Measurements from ENCODE around the gene FADS6. TPM values are rescaled to one million over a fixed set of nuclear protein-coding genes. Genes with fewer than 3 reads are reported as not detected.

Gene FADS6
- total and polyA plus RNA-seq, 2 experiments from 2014 or later: 0.42 to 0.73 TPM

- 0 out of 2 replicates have a peak, but pooled peaks cover 3% of the 10 kb centered on the region for H3K4me1 ChIP-seq (ENCODE audit: insufficient read depth)
- no peaks in the 10 kb centered on the region for H3K79me2 ChIP-seq (replicated peaks; ENCODE audit: insufficient read depth)
- no peak overlapping the region for H3K27ac ChIP-seq (ENCODE audit: low read depth)
- H3K27me3 ChIP-seq (ENCODE audit: insufficient read depth): peaks cover 61% of the 10 kb centered on the region
- peak overlapping the region; percentile 92; the same call in 1 of the 2 replicates for H3K4me2 ChIP-seq
- H3K9me2 ChIP-seq (ENCODE audit: insufficient read depth): no peaks in the 10 kb centered on the region
- Mint-ChIP-seq H3K4me1 (peaks cover 13% of the 10 kb centered on the region; the same call in 2 of the 3 replicates), H3K27ac (no peak overlapping the region), H3K36me3 (ENCODE audit: low read depth) (no peaks in the 10 kb centered on the region), H3K9me3 (no peaks in the 10 kb centered on the region), H3K27me3 (ENCODE audit: insufficient read depth, low read depth, poor library complexity) (peaks cover 50% of the 10 kb centered on the region), H3K4me3 (peak overlapping the region; percentile 65)
- TF ChIP-seq CREB1 (CRISPR knock-in tag; IDR thresholded peaks at IDR 0.05; ENCODE audit: low read depth): no peak
- no peak for TF ChIP-seq EZH2phosphoT487 (IDR thresholded peaks at IDR 0.05; ENCODE audit: unreplicated experiment)
- no peak for TF ChIP-seq EZH2 (IDR thresholded peaks at IDR 0.05; ENCODE audit: low read depth, unreplicated experiment)
- TF ChIP-seq, protein P1, sequence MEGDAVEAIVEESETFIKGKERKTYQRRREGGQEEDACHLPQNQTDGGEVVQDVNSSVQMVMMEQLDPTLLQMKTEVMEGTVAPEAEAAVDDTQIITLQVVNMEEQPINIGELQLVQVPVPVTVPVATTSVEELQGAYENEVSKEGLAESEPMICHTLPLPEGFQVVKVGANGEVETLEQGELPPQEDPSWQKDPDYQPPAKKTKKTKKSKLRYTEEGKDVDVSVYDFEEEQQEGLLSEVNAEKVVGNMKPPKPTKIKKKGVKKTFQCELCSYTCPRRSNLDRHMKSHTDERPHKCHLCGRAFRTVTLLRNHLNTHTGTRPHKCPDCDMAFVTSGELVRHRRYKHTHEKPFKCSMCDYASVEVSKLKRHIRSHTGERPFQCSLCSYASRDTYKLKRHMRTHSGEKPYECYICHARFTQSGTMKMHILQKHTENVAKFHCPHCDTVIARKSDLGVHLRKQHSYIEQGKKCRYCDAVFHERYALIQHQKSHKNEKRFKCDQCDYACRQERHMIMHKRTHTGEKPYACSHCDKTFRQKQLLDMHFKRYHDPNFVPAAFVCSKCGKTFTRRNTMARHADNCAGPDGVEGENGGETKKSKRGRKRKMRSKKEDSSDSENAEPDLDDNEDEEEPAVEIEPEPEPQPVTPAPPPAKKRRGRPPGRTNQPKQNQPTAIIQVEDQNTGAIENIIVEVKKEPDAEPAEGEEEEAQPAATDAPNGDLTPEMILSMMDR (conservative IDR thresholded peaks at IDR 0.05; ENCODE audit: low read depth in 2 of 2): 0 out of 4 replicates have a peak, but pooled peaks have one; percentile 12 to 14
- TF ChIP-seq JUNB (IDR thresholded peaks at IDR 0.05; ENCODE audit: unreplicated experiment): no peak
- DNase-seq (ENCODE audit: low spot score) (no peak), ATAC-seq (no peak; the same call in 2 of the 3 replicates)
- H4K20me1 ChIP-seq (replicated peaks; ENCODE audit: insufficient read depth): no peaks in the 10 kb centered on the region
- H3K36me3 ChIP-seq (ENCODE audit: insufficient read depth): no peaks in the 10 kb centered on the region
- peak overlapping the region; percentile 76; the same call in 1 of the 2 replicates for H3K4me3 ChIP-seq
- H2AFZ ChIP-seq: 0 out of 2 replicates have a peak overlapping the region, but pooled peaks have one; percentile 10
- no peaks in the 10 kb centered on the region for H3F3A ChIP-seq (replicated peaks; ENCODE audit: low read depth)
These were observed 1.2 kb downstream of the FADS6 start for GRCh38 chr17:74892013-74892841.

GRCh38 chr17:74890554-74890953 lies 2.9 kb downstream of the FADS6 start:
- Mint-ChIP-seq H3K27me3 (ENCODE audit: insufficient read depth, low read depth, poor library complexity) (peaks cover 48% of the 10 kb centered on the region), H3K27ac (no peak overlapping the region), H3K9me3 (no peaks in the 10 kb centered on the region), H3K36me3 (ENCODE audit: low read depth) (no peaks in the 10 kb centered on the region), H3K4me3 (no peak overlapping the region), H3K4me1 (peaks cover 13% of the 10 kb centered on the region; the same call in 2 of the 3 replicates)
- no peaks in the 10 kb centered on the region for H3K36me3 ChIP-seq (ENCODE audit: insufficient read depth)
- no peaks in the 10 kb centered on the region for H3F3A ChIP-seq (replicated peaks; ENCODE audit: low read depth)
- H3K9me2 ChIP-seq (ENCODE audit: insufficient read depth): no peaks in the 10 kb centered on the region
- H3K4me3 ChIP-seq: no peak overlapping the region
- no peak overlapping the region for H2AFZ ChIP-seq
- no peaks in the 10 kb centered on the region for H4K20me1 ChIP-seq (replicated peaks; ENCODE audit: insufficient read depth)
- DNase-seq (ENCODE audit: low spot score) (no peak), ATAC-seq (no peak)
- no peak overlapping the region for H3K4me2 ChIP-seq
- no peak overlapping the region for H3K27ac ChIP-seq (ENCODE audit: low read depth)
- no peaks in the 10 kb centered on the region for H3K79me2 ChIP-seq (replicated peaks; ENCODE audit: insufficient read depth)
- 0 out of 2 replicates have a peak, but pooled peaks cover 3% of the 10 kb centered on the region for H3K4me1 ChIP-seq (ENCODE audit: insufficient read depth)
- peaks cover 46% of the 10 kb centered on the region for H3K27me3 ChIP-seq (ENCODE audit: insufficient read depth)
- TF ChIP-seq ZNF331 (CRISPR knock-in tag; IDR thresholded peaks at IDR 0.05; ENCODE audit: low read depth) (no peak), ETS1 (IDR thresholded peaks at IDR 0.05) (no peak), POLR2AphosphoS5 (IDR thresholded peaks at IDR 0.05; ENCODE audit: low read depth) (no peak), REST (IDR thresholded peaks at IDR 0.05; ENCODE audit: unreplicated experiment) (no peak)

Data from GM23338 (cell line).